ENCODE measurements around the gene ZHX3.

- TF ChIP-seq RCOR1 (conservative IDR thresholded peaks at IDR 0.05; ENCODE audit: low read depth, low read length) (no peak), SMC3 (IDR thresholded peaks at IDR 0.05; ENCODE audit: borderline replicate concordance, low read length) (no peak), MAX (IDR thresholded peaks at IDR 0.05; ENCODE audit: low read depth, low read length) (no peak), POLR2A (IDR thresholded peaks at IDR 0.05; ENCODE audit: low read depth, low read length) (no peak), ZNF274 (IDR thresholded peaks at IDR 0.05; ENCODE audit: insufficient read depth, insufficient read length) (no peak), CBFB (IDR thresholded peaks at IDR 0.05; ENCODE audit: low read depth) (no peak), RFX5 (IDR thresholded peaks at IDR 0.05; ENCODE audit: low read depth, low read length) (no peak), CTCF (IDR thresholded peaks at IDR 0.05 in 2 of 3, conservative IDR thresholded peaks at IDR 0.05 in 1 of 3; ENCODE audit: control insufficient read depth in 2 of 3, extremely low read depth in 1 of 3, insufficient read depth in 1 of 3, low read depth in 3 of 3, low read length in 3 of 3) (no peak), SREBF1 (IDR thresholded peaks at IDR 0.05; ENCODE audit: low read length) (no peak)
Measured at GRCh38 chr20:41308290-41308711, 9.2 kb downstream of the ZHX3 start.
